SKM-1 (cell line): ENCODE results near the gene MYO5A.
A peak's percentile ranks its signal among the peaks of the same experiment; 100 is the strongest.
"Not testable (repeated sequence)": the region's sequence is repeated elsewhere in the genome, so short reads cannot be mapped to it uniquely, and the experiment has no call there.

Source experiments
- DNase-seq: peaks from one replicate; lab custom pipeline; 2025; ENCODE audit not compliant: unreplicated experiment; lab: John Stamatoyannopoulos, UW

Gene MYO5A

DNA sequence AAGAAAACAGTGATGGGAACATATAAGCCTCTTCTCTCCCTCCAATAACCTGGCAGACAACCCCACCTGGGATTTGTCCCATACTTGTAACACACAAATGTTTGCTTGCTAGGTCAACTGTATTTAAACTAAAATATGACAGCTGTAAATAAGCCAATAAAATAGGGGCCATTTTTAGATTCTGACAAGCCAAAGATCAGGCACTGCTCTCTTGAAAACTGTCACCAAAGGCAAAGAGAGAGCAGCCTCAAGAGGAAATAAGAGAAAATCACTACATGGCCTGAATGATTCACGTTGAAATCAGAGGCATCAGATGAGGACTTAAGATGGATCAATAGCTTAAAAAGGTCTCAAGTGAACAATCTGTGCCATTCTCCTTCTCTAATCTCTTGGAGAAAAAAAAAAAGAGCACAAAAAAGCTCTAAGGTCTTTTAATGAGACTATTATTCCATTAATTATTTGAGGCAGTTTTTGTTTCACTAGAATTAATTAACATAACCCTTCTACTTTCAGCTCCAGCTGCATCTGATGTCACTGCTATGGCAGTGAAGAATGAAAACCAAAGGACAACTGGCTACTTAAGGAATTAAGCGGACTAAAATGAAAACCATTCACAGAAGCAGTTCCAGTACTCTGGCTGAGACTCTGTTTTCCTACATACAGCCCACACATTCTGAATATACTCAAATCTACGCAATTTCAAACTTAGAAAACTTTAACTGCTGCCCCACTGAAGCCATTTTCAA lies 19.0 kb downstream of the MYO5A start:
- no peak for DNase-seq

DNA sequence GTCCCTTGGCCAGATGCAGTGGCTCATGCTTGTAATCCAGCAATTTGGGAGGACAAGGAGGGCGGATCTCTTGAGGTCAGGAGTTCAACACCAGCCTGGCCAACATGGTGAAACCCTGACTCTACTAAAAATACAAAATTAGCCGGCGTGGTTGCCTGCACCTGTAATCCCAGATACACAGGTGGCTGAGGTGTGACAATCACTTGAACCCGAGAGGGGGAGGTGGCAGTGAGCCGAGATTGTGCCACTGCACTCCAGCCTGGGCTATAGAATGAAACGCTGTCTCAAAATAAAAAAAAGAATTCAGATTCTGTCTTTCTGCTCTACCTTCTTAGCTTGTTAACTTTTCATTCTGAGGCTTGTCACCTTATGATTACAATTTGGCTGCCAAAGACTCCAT lies 22.1 kb downstream of the MYO5A start:
- no peak for DNase-seq

DNA sequence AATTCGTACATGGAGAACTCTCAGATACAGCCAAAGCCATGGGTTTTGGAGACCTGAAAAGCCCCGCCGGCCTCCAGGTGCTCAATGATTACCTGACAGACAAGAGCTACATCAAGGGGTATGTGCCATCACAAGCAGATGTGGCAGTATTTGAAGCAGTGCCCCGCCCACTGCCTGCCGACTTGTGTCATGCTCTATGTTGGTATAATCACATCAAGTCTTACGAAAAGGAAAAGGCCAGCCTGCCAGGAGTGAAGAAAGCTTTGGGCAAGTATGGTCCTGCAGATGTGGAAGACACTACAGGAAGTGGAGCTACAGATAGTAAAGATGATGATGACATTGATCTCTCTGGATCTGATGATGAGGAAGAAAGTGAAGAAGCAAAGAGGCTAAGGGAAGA lies 23.5 kb downstream of the MYO5A start:
- peak; percentile 52 for DNase-seq

DNA sequence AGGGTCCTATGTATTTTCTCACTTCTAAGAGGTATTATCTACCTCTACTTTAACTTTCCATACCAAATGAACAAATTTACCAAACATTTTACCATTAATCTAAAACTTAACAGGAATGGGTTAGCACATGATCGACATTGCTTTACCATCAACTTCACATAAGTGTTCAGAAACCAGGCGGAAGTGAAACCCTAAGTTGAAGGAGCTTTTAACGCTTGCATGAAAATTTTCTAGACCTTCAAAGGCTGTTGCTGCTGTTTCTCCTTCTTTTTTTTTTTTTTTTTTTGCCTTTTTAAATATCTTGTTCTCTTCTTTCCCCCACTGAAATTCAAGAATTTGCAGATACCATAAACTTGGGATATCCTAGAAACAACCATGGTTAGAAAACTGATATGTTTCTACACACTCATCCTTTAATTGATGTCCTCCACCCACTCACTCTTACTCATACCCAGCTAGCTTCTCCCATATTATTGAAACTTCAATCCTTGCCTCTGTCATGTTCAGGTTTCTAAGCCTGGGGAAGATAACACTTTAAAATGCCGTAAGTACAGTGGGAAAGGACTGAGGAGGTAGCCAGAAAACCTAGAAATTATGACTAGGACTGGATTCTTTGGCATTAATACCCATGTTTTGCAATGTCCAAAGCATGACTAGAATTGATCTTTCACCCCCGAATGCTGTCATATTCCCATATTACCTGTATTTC lies 24.7 kb downstream of the MYO5A start:
- no peak for DNase-seq

DNA sequence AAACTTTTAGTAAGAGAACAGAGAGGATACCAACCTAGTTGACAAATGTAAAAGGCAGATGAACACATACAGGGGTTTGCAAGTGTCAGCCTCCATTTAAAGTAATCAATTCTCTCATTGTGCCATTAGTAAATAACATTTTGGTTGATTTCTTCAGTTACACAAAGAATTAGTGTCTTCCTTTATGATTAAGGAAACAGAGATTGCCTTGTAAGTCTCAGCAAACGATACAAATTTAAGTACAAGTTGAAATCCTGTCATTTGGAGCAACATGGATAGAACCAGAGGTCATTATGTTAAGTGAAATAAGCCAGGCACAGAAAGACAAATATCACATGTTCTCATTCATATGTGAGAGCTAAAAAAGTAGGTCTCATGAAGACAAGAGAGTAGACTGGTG lies 26.1 kb downstream of the MYO5A start:
- no peak for DNase-seq

DNA sequence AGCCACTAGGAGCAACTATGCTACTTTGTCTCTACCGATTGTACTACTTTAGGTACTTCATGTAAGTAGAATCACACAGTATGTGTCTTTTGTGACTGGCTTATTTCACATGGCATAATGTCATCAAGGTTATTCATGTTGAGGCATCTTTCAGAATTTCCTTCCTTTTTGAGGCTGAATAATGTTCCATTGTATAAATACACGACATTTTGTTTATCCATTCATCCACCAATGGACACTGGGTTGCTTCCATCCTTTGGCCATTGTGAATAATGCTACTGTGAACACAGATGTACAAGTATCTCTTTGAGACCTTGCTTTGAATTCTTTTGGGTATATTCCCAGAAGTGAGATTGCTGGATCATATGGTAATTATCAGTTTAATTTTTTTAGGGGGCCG lies 29.2 kb downstream of the MYO5A start:
- DNase-seq, result no peak

DNA sequence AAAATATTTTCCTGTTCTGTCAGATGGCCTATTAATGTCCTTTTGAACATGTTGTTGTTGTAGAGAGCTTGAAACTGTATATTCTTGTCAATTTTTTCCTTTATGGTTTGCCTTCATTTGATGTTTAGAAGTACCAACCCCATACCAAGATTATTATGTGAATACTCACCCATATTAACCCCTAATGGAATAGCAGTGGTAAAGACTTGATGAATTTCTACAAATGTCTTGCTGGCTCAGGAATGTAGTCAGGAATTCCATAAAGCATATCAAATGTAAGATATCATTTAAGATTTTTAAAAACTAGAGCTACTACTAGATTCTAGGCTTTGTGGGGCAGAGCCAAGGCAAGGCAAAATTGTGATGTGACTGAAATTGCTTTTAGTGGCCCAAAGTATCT lies 30.0 kb downstream of the MYO5A start:
- no peak for DNase-seq

DNA sequence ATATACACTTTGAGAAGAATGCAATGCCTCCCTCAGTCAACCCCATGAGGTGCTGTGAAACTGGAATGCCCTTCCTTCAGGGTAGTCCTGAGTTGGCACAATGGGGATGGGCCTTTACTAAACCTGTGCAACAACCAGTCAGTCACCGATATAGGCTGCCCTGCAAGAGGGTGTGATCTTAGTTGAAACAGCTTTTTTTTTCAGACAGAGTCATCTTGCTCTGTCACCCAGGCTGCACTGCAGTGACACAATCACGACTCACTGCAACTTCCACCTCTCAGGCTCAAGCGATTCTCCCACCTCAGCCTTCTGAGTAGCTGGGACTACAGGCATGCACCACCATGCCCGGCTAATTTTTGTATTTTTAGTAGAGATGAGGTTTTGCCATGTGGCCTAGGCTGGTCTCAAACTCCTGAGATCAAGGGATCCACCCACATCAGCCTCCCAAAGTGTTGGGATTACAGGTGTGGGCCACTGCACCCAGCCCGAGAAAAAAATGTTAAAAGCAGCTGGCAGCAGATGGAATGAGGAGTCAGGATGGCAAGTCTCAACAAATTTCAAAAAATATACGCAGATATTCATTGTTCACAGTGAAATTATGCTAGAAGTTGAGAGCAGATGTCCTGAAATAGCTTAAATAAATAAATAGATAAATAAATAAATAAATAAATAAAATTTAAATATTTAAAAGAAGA lies 31.8 kb downstream of the MYO5A start:
- peak; percentile 8 for DNase-seq

DNA sequence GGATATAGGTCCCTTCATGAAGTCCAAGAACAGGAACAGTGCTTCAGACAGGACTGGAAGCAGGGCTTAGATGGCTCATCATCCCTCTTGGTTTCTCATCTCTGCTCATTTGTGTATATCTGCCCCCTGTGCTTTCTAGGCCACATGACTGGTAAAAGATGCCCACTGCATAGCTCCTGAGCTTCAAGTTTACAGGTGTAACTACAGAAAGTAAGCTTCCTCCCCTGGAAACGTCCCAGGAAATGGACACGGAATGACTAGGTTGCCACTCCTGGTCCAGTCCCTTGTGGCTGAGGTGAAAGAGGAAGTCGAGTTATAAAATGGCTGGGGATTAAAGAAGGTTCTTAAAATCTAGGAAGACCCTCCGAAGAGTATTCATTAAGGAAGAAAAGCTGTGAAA lies 32.5 kb downstream of the MYO5A start:
- no peak for DNase-seq

DNA sequence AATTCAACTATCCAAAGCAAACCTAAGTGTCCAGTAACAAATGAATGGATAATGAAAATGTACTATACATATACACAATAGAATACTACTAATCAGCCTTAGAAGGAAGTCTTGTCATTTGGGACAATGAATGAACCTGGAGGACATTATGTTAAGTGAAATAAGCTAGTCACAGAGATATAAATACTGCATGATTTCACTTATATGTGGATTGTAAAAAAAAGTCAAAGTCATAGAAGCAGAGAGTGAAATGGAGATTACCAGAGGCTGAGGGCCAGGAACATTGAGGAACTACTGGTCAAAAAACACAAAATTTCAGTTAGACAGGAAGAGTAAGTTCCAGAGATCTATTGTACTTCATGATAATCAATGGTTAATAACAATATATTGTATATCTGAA lies 33.6 kb downstream of the MYO5A start:
- DNase-seq, result no peak

DNA sequence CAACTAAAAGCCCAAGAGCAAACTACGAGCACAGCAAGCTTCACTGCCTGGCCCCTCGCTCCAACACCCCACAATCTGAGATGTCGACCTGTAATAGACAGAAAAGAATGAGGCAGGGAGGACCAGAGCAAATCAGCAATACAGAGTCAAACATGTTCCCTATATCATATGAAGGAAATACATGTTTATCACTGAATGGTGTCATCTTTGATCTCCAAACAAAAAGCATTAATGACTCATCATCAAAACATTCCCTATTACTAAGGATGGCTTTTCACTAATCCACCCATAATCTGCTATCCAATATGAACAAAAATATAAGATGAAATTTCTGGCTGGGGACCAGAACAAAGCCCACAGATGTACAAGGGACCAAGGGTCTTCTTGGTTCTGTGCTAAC lies 34.7 kb downstream of the MYO5A start:
- no peak for DNase-seq

DNA sequence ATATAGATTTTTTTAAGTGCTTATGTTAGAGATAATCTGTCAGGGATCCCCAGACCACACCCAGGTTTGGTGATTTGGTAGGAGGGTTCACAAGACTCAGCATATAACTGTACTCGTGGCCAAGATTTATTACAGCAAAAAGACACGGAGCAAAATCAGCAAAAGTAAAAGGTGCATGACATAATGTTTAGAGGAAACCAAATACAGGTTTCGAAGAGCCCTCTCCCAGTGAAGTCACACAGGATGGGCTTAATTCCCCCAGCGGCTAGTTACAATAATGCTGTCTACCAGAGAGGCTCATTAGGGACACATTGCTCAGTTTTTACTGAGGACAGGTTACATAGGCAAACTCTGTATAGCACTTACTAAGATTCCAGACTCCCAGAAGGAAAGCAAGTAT lies 36.5 kb downstream of the MYO5A start:
- DNase-seq, result no peak

DNA sequence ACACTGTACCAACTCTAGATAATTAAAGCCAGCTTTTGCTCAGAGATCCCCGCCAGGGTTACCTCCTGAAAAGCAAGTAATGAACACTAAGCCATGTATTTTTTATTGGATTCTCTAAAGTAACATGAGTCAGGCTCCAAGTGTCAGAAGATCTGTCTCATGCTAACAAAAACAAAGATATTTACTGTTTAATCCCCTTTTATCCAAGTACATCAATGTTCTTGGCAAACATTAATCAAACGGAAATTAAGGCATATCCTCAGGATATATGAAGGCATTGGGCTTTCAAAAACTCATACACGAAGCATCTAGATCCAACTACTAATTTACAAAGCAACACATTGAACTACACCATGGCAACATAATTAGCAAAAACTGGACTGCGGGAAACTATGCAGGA lies 37.2 kb downstream of the MYO5A start:
- no peak for DNase-seq

DNA sequence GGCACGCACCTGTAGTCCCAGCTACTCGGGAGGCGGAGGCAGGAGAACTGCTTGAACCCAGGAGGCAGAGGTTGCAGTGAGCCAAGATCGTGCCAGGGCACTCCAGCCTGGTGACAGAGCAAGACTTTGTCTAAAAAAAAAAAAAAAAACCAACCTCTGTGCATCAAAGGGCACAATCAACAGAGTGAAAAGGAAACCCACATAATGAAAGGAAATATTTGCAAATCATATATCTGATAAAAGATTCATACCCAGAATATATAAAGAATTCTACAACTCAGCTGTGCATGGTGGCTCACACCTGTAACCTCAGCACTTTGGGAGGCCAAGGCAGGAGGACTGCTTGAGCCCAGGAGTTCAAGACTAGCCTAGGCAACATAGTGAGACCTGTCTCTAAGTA lies 39.2 kb downstream of the MYO5A start:
- DNase-seq, result not testable (repeated sequence)

DNA sequence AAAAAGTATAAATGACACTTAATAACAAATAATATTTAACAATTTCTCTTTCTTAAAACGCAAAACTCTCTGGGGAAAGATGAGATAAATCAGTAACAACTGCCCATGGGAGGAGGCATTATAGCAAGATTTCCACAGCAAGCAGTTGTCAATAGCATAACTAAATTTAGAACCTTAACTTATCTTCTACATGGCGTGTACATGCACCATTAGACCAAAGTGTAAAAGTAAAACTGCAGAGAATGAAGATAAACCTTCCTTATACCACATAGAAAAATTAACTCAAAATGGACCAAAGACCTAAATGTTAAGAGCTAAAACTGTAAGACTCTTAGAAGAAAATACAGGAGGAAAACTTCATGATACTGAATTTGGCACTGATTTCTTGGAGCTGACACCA lies 39.9 kb downstream of the MYO5A start:
- DNase-seq, result no peak

DNA sequence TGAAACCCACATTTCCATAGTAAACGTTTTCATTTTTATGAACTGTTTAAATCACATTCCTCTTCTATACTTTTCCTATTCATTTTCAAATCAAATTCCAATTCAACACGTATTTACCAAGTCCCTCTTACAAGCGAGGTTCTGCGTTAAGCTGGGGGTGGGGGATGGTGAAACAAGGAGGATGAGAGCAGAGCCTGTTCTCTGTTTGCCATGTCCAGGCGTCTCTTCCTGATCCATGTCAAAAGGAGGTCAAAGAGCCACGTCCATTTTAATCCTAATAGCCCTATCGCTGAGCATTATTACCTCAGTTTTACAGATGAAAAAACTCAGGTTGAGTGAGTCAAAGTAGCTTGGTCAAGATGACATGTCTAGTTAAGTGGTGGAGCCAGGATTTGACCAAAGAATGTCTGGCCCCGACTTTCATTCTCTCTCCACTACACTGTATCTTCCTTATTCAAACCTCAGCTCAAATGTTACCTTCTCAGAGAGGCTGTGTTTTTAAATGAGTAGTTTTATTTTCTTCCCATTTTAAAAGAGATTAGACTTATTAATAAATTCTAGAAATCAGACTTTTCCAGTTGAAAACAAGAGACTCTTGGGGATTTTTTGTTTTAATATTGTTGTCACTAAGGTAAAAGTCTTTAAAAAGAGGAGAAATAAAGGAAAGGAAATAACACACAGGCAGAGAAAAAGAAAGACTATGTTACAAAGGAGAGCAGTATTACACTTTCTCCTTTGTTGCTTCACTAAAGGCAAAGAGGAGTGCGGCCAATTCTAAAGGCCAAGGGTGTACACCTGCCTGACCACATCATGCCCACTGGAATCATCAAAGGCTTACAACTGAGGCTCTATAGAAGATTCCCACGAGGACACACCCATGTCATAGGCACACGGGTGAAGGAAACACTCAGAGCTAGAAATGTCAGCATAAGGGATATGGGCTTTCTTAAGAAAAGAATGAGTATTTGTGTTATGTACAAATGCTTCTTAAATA lies 42.4 kb downstream of the MYO5A start:
- no peak for DNase-seq

DNA sequence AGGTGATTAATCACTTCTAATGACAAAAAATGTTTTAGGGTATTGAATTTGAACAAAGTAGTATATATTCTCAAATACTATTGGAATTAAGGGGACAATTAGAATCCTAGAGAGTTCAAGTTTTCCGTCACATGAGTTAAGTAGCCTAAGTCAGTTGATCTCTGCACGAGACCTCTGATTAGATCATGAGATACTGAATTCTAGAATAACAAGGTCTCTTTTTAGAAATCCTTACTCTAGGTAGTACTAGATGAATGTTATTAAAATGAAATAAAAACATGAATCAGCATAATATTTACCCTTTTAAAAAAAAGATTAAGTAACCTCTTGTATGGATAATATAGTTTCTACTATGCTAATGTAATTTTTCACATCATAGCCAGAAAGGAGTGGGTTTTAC lies 43.4 kb downstream of the MYO5A start:
- DNase-seq, result no peak

DNA sequence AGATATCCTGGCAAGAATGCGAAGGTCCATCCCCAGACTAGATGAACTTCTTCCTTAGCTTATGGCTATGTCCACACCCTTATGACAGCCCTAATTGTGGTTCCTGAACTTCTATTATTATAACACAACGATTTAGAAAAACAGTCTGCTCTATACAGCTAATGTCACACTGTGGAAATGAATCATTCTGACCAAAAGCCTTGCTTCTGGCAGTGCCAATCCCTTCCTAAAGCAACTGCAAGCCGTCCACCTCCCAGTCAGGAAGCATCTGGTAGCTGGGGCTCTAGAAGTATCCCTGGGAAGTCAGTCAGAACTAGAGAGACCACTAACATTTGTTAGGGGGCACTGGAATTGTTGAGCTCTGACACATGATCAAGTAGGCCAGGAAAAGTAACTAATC lies 45.0 kb downstream of the MYO5A start:
- no peak for DNase-seq

DNA sequence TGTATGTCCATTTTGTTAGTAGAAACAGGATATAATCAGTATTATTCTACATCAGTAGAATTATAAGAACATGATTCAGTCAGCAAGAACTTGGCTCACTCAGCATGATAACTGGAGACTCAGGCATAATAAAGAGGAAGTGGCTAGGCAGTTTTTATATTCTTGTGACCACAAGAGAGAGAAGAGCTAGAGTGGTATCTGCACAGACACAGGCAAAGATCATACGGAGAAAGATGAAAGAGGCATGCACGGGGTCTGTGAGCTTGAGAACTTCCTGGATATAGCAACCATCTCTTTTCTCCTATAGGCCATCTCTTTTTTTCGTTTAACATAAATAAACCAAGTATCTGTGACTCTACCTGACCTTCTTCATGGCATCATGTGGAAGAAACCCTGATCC lies 46.8 kb downstream of the MYO5A start:
- peak; percentile 84 for DNase-seq

DNA sequence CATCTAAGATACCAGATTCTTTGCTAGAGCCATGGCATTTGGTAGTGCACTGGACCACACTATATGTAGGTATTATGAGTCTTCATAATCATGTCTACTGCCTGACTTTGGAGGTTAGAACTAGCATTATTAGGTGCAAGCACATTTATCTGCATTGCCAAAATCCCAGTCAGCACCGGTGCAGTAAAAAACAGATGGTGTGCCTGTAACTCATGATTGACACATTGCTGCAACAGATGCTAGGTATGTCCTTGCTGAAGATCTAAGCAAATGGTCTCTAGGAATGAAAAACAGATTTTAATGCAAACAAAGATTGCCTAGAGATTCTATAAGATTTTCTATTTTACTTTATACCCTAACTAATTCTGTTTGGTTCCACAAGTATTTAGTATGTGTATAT lies 47.7 kb downstream of the MYO5A start:
- DNase-seq, result no peak

DNA sequence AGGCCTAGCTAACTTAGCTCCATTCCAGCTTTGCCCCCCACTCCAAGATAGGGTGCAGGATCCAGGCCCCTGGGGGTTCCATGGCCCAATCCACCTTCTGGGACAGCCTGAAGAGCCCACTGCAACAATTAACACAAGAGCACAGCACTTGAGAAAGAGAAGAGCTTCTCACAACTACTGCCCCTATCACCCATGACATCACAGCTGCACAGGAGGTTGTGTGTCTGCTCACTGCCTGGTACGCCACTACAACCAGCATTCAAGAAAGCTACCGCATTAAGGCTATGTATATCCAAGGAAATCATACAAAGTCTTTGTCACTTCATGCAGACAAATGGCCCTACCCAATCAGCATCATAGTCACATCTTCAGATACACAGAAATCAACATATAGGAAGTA lies 62.0 kb downstream of the MYO5A start:
- DNase-seq, result no peak
